LNCaP clone FGC (cell line): ENCODE results near the gene PPP2R2B.

ENCODE experiments used
- DNase-seq: peaks from one replicate; pipeline ENCODE4 v3.0.0-alpha.2; 2011; ENCODE audit warnings: low read depth
- H3K4me3 ChIP-seq: 2 replicates; pipeline ENCODE4 v1.5.1; 2011; ENCODE audit warnings: mild to moderate bottlenecking, low read depth, low read length, control low read depth
- CTCF ChIP-seq: IDR thresholded peaks from 2 replicates; pipeline ENCODE4 v1.5.1; 2012; ENCODE audit warnings: mild to moderate bottlenecking; ENCODE audit not compliant: control insufficient read depth, insufficient read depth; ENCODE audit errors: extremely low read depth

Gene PPP2R2B

GRCh38 chr5:146851133-146851532 lies 27.4 kb downstream of the PPP2R2B start:
- no peak for TF ChIP-seq CTCF
- DNase-seq = peak; percentile 33
- H3K4me3 ChIP-seq = no peak overlapping the region

- H3K4me3 ChIP-seq = no peak overlapping the region
- no peak for TF ChIP-seq CTCF
- no peak for DNase-seq
These were observed 28.8 kb downstream of the PPP2R2B start for GRCh38 chr5:146849694-146850303.

GRCh38 chr5:146848133-146848532 lies 30.4 kb downstream of the PPP2R2B start:
- TF ChIP-seq CTCF = no peak
- DNase-seq = no peak
- no peak overlapping the region for H3K4me3 ChIP-seq

GRCh38 chr5:146840016-146840415 lies 38.5 kb downstream of the PPP2R2B start:
- H3K4me3 ChIP-seq = no peak overlapping the region
- no peak for DNase-seq
- TF ChIP-seq CTCF = no peak

GRCh38 chr5:146836226-146836842 lies 42.2 kb downstream of the PPP2R2B start:
- no peak for TF ChIP-seq CTCF
- DNase-seq = no peak
- H3K4me3 ChIP-seq = no peak overlapping the region

GRCh38 chr5:146832985-146833732 lies 45.4 kb downstream of the PPP2R2B start:
- H3K4me3 ChIP-seq = no peak overlapping the region
- DNase-seq = no peak
- TF ChIP-seq CTCF = no peak
